Subcutaneous abdominal adipose tissue (tissue), 5 donors: Measurements from ENCODE around the gene FOXF1.
A peak's percentile ranks its signal among the peaks of the same experiment; 100 is the strongest.

ENCODE experiments used
- H3K27ac ChIP-seq: one replicate; pipeline ENCODE4 v1.7.0; 2013; ENCODE audit warnings: low read depth, mild to moderate bottlenecking, inconsistent platforms, low read length, moderate library complexity
- H3K27me3 ChIP-seq, 5 donors: one replicate each; pipeline ENCODE4 v1.7.0; 2013; ENCODE audit warnings: low read length in 5 of 5, inconsistent platforms in 1 of 5; ENCODE audit not compliant: control insufficient read depth in 5 of 5, insufficient read depth in 4 of 5
- H3K36me3 ChIP-seq, 5 donors: one replicate each; pipeline ENCODE4 v1.7.0; 2013; ENCODE audit warnings: low read length in 5 of 5; ENCODE audit not compliant: control insufficient read depth in 5 of 5, insufficient read depth in 5 of 5
- H3K4me1 ChIP-seq, 5 donors: one replicate each; pipeline ENCODE4 v1.7.0; 2013; ENCODE audit warnings: low read length in 5 of 5, mild to moderate bottlenecking in 3 of 5, moderate library complexity in 1 of 5; ENCODE audit not compliant: control insufficient read depth in 5 of 5, insufficient read depth in 5 of 5
- H3K4me3 ChIP-seq, 5 donors: one replicate each; pipeline ENCODE4 v1.7.0; 2013; ENCODE audit warnings: low read length in 5 of 5, low read depth in 1 of 5
- H3K9ac ChIP-seq, 5 donors: one replicate each; pipeline ENCODE4 v1.7.0; 2013; ENCODE audit warnings: low read length in 5 of 5, mild to moderate bottlenecking in 4 of 5, moderate library complexity in 3 of 5
- H3K9me3 ChIP-seq, 5 donors: one replicate each; pipeline ENCODE4 v1.7.0; 2013; ENCODE audit warnings: low read length in 5 of 5; ENCODE audit not compliant: control insufficient read depth in 5 of 5
- donor health status: healthy.
- donor health status: healthy.
- donor health status: healthy.
- donor health status: healthy.
- donor health status: healthy.

FOXF1 gene

GRCh38 chr16:86503830-86504229 lies 6.5 kb upstream of the FOXF1 start:
- H3K9me3 ChIP-seq: no peaks in the 10 kb centered on the region
- no peak overlapping the region for H3K9ac ChIP-seq
- peaks cover 85 to 98% (median 92%) of the 10 kb centered on the region in 5 donors for H3K27me3 ChIP-seq
- H3K36me3 ChIP-seq: no peaks in the 10 kb centered on the region
- no peak overlapping the region for H3K27ac ChIP-seq
- H3K4me3 ChIP-seq: no peak overlapping the region
- peaks cover 2 to 26% (median 21%) of the 10 kb centered on the region in 5 donors for H3K4me1 ChIP-seq

- Histone ChIP-seq H3K36me3 (no peaks in the 10 kb centered on the region), H3K4me3 (no peak overlapping the region), H3K27me3 (peaks cover 81 to 94% (median 87%) of the 10 kb centered on the region in 5 donors), H3K27ac (no peak overlapping the region), H3K9ac (no peak overlapping the region), H3K4me1 (peaks cover 4 to 29% (median 25%) of the 10 kb centered on the region in 5 donors), H3K9me3 (no peaks in the 10 kb centered on the region)
Observed at GRCh38 chr16:86504315-86505184, 5.8 kb upstream of the FOXF1 start.

- no peak overlapping the region for H3K9ac ChIP-seq
- no peaks in the 10 kb centered on the region for H3K36me3 ChIP-seq
- H3K4me1 ChIP-seq: peaks cover 4 to 34% (median 32%) of the 10 kb centered on the region in 5 donors
- H3K9me3 ChIP-seq: no peaks in the 10 kb centered on the region
- peaks cover 75 to 86% (median 79%) of the 10 kb centered on the region in 5 donors for H3K27me3 ChIP-seq
- H3K4me3 ChIP-seq: no peak overlapping the region
- no peak overlapping the region for H3K27ac ChIP-seq
Observed at GRCh38 chr16:86505185-86505898, 5.0 kb upstream of the FOXF1 start.

- Histone ChIP-seq H3K9me3 (no peaks in the 10 kb centered on the region), H3K9ac (no peak overlapping the region), H3K4me3 (no peak overlapping the region), H3K27ac (no peak overlapping the region), H3K27me3 (peaks cover 70 to 82% (median 76%) of the 10 kb centered on the region in 5 donors), H3K4me1 (peaks cover 4 to 40% (median 38%) of the 10 kb centered on the region in 5 donors), H3K36me3 (no peaks in the 10 kb centered on the region)
Observed at GRCh38 chr16:86505899-86506864, 4.1 kb upstream of the FOXF1 start.

GRCh38 chr16:86507173-86508027 lies 2.9 kb upstream of the FOXF1 start:
- no peaks in the 10 kb centered on the region for H3K36me3 ChIP-seq
- H3K9ac ChIP-seq: no peak overlapping the region
- peaks cover 70 to 82% (median 74%) of the 10 kb centered on the region in 5 donors for H3K27me3 ChIP-seq
- no peak overlapping the region for H3K27ac ChIP-seq
- H3K4me1 ChIP-seq: peaks cover 4 to 42% (median 40%) of the 10 kb centered on the region in 5 donors
- H3K4me3 ChIP-seq: peak overlapping the region in 1 of 5 donors; percentile 67
- no peaks in the 10 kb centered on the region for H3K9me3 ChIP-seq

- no peaks in the 10 kb centered on the region for H3K9me3 ChIP-seq
- H3K4me3 ChIP-seq: peak overlapping the region in 3 of 5 donors; percentile 11 to 72 (median 67)
- no peak overlapping the region for H3K27ac ChIP-seq
- H3K36me3 ChIP-seq: no peaks in the 10 kb centered on the region
- H3K4me1 ChIP-seq: peaks cover 4 to 42% (median 40%) of the 10 kb centered on the region in 5 donors
- peaks cover 68 to 81% (median 73%) of the 10 kb centered on the region in 5 donors for H3K27me3 ChIP-seq
- no peak overlapping the region for H3K9ac ChIP-seq
Observed at GRCh38 chr16:86508028-86508946, 2.0 kb upstream of the FOXF1 start.

GRCh38 chr16:86508947-86509758 lies 1.2 kb upstream of the FOXF1 start:
- Histone ChIP-seq H3K27me3 (peaks cover 62 to 79% (median 71%) of the 10 kb centered on the region in 5 donors), H3K36me3 (no peaks in the 10 kb centered on the region), H3K9me3 (no peaks in the 10 kb centered on the region), H3K27ac (no peak overlapping the region), H3K4me3 (peak overlapping the region; percentile 67 to 86 (median 72)), H3K4me1 (peaks cover 4 to 42% (median 40%) of the 10 kb centered on the region in 5 donors), H3K9ac (no peak overlapping the region)
